ENCODE data around the gene GPR39.

DNA sequence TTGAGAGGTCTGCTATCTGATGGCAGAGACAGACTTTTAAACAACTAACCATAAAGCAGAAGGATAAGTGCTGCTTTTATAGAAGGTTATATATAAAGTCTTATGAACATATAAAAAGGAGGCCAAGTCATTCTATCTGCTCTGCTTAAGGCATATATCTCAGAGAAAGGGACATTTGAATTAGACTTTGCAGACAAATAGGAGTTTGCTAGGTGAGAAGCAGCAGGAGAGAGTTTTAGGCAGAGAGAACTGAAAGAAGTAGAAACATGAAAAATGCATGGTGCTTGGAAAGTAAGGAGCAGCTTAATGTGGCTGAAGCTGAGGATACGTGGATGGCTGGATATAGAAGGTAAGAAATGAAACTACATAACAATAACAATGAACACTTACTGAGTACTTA, 188.0 kb downstream of the GPR39 start:
- TF ChIP-seq, protein P1, sequence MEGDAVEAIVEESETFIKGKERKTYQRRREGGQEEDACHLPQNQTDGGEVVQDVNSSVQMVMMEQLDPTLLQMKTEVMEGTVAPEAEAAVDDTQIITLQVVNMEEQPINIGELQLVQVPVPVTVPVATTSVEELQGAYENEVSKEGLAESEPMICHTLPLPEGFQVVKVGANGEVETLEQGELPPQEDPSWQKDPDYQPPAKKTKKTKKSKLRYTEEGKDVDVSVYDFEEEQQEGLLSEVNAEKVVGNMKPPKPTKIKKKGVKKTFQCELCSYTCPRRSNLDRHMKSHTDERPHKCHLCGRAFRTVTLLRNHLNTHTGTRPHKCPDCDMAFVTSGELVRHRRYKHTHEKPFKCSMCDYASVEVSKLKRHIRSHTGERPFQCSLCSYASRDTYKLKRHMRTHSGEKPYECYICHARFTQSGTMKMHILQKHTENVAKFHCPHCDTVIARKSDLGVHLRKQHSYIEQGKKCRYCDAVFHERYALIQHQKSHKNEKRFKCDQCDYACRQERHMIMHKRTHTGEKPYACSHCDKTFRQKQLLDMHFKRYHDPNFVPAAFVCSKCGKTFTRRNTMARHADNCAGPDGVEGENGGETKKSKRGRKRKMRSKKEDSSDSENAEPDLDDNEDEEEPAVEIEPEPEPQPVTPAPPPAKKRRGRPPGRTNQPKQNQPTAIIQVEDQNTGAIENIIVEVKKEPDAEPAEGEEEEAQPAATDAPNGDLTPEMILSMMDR (IDR thresholded peaks at IDR 0.05; ENCODE audit: extremely low read depth in 1 of 2, insufficient read depth in 1 of 2, low read depth in 1 of 2, low read length in 2 of 2), result no peak
- TF ChIP-seq GATA2 (IDR thresholded peaks at IDR 0.05; ENCODE audit: insufficient read depth, insufficient read length, low read depth, low read length) (no peak), FOS (IDR thresholded peaks at IDR 0.05; ENCODE audit: borderline replicate concordance, insufficient read depth, low read length) (no peak), POLR2AphosphoS5 (IDR thresholded peaks at IDR 0.05; ENCODE audit: insufficient read depth, low read depth, low read length) (no peak), POLR2A (IDR thresholded peaks at IDR 0.05; ENCODE audit: low read depth, low read length) (no peak), EZH2 (IDR thresholded peaks at IDR 0.05; ENCODE audit: borderline replicate concordance, low read depth, low read length, severe bottlenecking) (no peak)
- TF ChIP-seq, protein P2, sequence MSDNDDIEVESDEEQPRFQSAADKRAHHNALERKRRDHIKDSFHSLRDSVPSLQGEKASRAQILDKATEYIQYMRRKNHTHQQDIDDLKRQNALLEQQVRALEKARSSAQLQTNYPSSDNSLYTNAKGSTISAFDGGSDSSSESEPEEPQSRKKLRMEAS (IDR thresholded peaks at IDR 0.05; ENCODE audit: insufficient read depth, insufficient read length), result no peak
